Measurements from ENCODE around the gene ALKBH6. TPM values are rescaled to one million over a fixed set of nuclear protein-coding genes. Genes with fewer than 3 reads are reported as not detected.

ALKBH6 gene
- total and polyA plus RNA-seq, 8 donors = 2.6 to 22.8 (median 6.3) TPM

DNA sequence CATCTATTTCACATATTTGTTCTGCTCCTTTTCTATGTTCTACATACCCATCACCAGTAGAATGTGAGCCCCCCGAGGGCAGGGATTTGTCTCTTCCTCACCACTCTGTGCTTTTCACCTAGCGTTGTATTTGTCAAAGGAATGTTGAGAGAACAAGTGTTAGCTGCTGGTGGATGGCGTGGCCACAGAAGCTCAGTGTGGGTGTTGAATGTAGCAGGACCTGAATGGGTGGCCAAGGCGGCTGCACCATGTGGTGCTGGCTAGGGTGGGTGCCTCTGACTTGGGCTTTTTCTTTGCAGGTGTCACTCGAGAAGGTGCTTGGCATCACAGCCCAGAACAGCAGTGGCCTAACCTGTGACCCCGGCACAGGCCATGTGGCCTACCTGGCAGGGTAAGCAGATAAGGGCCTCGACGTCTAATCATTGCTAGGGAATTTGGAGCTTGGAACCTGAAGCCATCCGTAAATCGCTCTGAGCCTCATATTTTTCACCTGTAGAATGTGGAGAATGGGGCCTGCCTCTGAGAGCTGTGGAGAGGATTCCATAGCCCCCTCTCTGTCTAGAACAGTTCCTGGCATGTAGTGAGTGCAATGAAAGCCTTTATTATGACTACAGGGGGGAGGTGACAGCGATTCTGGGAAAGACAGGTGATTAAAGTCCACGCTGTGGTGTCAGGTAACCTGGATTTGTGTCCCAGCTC is 44.6 kb upstream of the ALKBH6 start:
- DNase-seq = no peak
- H3K27ac ChIP-seq = no peak overlapping the region
- TF ChIP-seq, protein P1, sequence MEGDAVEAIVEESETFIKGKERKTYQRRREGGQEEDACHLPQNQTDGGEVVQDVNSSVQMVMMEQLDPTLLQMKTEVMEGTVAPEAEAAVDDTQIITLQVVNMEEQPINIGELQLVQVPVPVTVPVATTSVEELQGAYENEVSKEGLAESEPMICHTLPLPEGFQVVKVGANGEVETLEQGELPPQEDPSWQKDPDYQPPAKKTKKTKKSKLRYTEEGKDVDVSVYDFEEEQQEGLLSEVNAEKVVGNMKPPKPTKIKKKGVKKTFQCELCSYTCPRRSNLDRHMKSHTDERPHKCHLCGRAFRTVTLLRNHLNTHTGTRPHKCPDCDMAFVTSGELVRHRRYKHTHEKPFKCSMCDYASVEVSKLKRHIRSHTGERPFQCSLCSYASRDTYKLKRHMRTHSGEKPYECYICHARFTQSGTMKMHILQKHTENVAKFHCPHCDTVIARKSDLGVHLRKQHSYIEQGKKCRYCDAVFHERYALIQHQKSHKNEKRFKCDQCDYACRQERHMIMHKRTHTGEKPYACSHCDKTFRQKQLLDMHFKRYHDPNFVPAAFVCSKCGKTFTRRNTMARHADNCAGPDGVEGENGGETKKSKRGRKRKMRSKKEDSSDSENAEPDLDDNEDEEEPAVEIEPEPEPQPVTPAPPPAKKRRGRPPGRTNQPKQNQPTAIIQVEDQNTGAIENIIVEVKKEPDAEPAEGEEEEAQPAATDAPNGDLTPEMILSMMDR (IDR thresholded peaks at IDR 0.05) = no peak
- no peak for FAIRE-seq
- peaks cover 0 to 5% (median 4%) of the 10 kb centered on the region in 3 donors for H3K4me1 ChIP-seq
- WGBS, 2 donors = 75 to 82% methylated on average over 12 of the region's 12 CpGs
- H3K36me3 ChIP-seq = no peaks in the 10 kb centered on the region
- intact Hi-C loops (cut with DNase I) = no loop called here
- H3K27me3 ChIP-seq = no peaks in the 10 kb centered on the region
- no peaks in the 10 kb centered on the region for H3K9me3 ChIP-seq
- no peak overlapping the region for H3K4me3 ChIP-seq
- no peak for ATAC-seq

GRCh38 chr19:36054733-36055686 is 41.0 kb upstream of the ALKBH6 start, which contains the start of gene WDR62:
Gene WDR62, plus strand, starts transcription at chr19:36054897. Its CDS starts 75 bp downstream, at chr19:36054972.
- H3K27ac ChIP-seq = peak within 1 kb of the TSS; percentile 80 to 96 (median 92)
- H3K4me3 ChIP-seq = peak within 1 kb of the TSS; percentile 38 to 67 (median 56)
- ATAC-seq (peak; percentile 82 to 91 (median 86)), FAIRE-seq (no peak), DNase-seq (peak; percentile 89 to 97 (median 94))
- peaks cover 0 to 5% (median 4%) of the 10 kb centered on the region in 3 donors for H3K4me1 ChIP-seq
- intact Hi-C loops (cut with DNase I) = no loop called here
- WGBS, 2 donors = 1% methylated on average over 68 to 76 of the region's 76 CpGs
- H3K36me3 ChIP-seq = no peaks in the 10 kb centered on the region
- H3K9me3 ChIP-seq = no peaks in the 10 kb centered on the region
- no peaks in the 10 kb centered on the region for H3K27me3 ChIP-seq
- TF ChIP-seq, protein P1 (IDR thresholded peaks at IDR 0.05) = no peak

GRCh38 chr19:36054119-36054732 is 40.2 kb upstream of the ALKBH6 start, which contains the start of gene THAP8:
Gene THAP8, minus strand, starts transcription at chr19:36054285. Its CDS starts 68 bp downstream, at chr19:36054217.
- Histone ChIP-seq H3K9me3 (no peaks in the 10 kb centered on the region), H3K4me1 (peaks cover 0 to 5% (median 4%) of the 10 kb centered on the region in 3 donors), H3K27me3 (no peaks in the 10 kb centered on the region), H3K36me3 (no peaks in the 10 kb centered on the region), H3K4me3 (peak within 1 kb of the TSS; percentile 38 to 67 (median 56)), H3K27ac (peak within 1 kb of the TSS; percentile 80 to 96 (median 92))
- TF ChIP-seq, protein P1 (IDR thresholded peaks at IDR 0.05) = peak in 2 of 4 donors; percentile 34 to 43
- FAIRE-seq (peak; percentile 84), ATAC-seq (peak; percentile 89 to 95 (median 92)), DNase-seq (peak; percentile 97 to 100 (median 100))
- 0 to 1% methylated on average over 40 to 56 of the region's 56 CpGs for WGBS, 2 donors
- intact Hi-C loops (cut with DNase I) = no loop called here

DNA sequence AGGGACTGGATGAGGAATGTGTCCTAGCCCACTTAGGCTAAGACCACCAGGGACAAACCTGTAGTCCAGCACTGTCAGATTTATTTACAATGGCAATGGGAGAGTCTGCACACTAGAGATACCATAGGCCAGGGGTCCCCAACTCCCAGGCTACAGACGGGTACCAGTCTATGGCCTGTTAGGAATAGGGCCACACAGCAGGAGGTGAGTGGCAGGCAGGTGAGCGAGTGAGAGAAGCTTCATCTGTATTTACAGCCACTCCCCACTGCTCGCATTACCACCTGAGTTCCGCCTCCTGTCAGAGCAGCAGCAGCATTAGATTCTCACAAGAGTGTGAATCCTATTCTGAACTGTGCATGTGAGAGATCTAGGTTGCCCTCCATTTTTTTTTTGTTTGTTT is 37.6 kb upstream of the ALKBH6 start:
- DNase-seq (no peak), FAIRE-seq (no peak), ATAC-seq (no peak)
- TF ChIP-seq, protein P1 (IDR thresholded peaks at IDR 0.05) = no peak
- WGBS, 2 donors = 92 to 97% methylated on average over 4 of the region's 4 CpGs
- H3K4me1 ChIP-seq = peaks cover 0 to 5% (median 4%) of the 10 kb centered on the region in 3 donors
- intact Hi-C loops (cut with DNase I) = no loop called here
- no peaks in the 10 kb centered on the region for H3K36me3 ChIP-seq
- no peaks in the 10 kb centered on the region for H3K27me3 ChIP-seq
- H3K27ac ChIP-seq = no peak overlapping the region
- no peak overlapping the region for H3K4me3 ChIP-seq
- no peaks in the 10 kb centered on the region for H3K9me3 ChIP-seq
